Middle frontal gyrus (tissue), 1 donor: Measurements from ENCODE around the gene PLEKHA5.
A peak's percentile ranks its signal among the peaks of the same experiment; 100 is the strongest.
"Not testable (repeated sequence)": the region's sequence is repeated elsewhere in the genome, so short reads cannot be mapped to it uniquely, and the experiment has no call there.

ENCODE experiments used
- DNase-seq: peaks from one replicate; pipeline ENCODE4 v3.0.0-alpha.2; 2015; ENCODE audit warnings: low spot score; ENCODE audit errors: extremely low spot score

PLEKHA5 gene

GRCh38 chr12:19312637-19313036 is 183.1 kb downstream of the PLEKHA5 start:
- no peak for DNase-seq

DNA sequence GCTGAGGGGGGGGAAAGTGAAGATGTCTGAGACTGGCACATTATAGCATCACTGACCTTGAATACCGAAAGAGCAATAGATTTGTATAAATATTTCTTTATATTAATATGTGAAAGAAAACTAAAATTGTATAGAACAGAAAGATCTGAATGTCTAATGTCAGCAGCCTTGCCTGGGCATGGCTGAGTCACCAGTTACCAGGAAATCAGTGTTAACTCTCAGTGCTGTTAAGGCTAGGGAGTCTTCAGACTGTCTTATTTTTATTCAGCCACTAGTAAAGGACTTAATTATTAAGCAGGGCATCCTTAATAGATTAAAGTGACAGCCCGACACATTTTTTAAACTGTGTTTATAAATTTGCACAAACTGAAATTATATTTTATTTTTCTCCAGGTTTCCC is 186.9 kb downstream of the PLEKHA5 start:
- DNase-seq = no peak

DNA sequence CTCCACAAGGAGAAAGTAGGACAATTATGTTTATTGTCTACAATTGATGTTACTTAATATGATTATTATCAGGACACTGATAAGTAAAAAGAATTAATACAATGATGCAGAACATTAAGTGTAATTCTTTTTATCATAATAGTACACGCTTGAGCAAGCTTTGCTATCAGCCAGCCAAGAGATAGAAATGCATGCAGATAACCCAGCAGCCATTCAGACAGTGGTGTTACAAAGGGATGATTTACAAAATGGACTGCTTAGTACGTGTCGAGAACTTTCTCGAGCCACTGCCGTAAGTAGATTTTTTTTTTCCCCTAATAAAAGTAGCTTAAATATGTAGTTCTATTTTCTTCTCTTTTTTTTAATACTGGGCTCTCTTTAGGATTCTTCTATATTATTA is 192.8 kb downstream of the PLEKHA5 start:
- DNase-seq = no peak

- DNase-seq = no peak
Measured at GRCh38 chr12:19323805-19324204, 194.3 kb downstream of the PLEKHA5 start.

- DNase-seq = no peak
Measured at GRCh38 chr12:19326102-19326501, 196.6 kb downstream of the PLEKHA5 start.

DNA sequence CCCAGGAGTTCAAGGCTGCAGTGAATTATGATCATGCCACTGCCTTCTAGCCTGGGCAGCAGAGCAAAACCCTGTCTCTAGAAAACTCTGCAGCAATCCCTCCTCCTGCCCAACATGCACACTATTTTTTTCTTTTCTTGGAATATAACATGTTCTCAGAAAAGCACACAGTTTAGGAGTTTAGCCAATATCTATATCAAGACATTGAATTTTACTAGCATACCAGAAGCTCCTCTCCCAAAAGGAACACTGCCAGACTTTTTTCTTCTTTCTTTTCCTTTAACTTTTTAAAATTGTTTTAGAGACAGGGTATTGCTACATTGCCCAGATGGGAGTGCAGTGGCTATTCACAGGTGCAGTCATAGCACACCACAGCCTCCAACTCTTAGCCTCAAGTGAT is 202.7 kb downstream of the PLEKHA5 start:
- peak; percentile 25 for DNase-seq

- DNase-seq = no peak
Measured at GRCh38 chr12:19338405-19338804, 208.9 kb downstream of the PLEKHA5 start.

GRCh38 chr12:19350850-19351249 is 221.3 kb downstream of the PLEKHA5 start:
- DNase-seq = not testable (repeated sequence)

DNA sequence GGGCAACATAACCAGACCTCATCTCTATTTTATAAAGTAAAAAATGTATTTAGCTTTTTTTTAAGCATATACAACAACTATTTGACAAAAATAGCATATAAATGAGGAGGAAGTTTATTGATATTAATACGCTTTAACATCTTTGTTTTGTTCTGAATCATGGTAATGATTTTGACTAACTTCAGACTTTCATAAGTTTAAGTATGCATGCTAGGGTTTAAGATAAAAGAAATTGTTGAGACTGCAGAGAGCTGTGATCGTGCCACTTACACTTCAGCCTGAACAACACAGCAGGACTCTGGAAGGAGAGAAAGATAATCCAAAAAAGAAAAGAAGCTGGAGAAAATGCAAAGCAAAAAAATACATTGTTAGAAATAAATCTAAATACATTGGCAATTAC is 221.8 kb downstream of the PLEKHA5 start:
- DNase-seq = no peak

DNA sequence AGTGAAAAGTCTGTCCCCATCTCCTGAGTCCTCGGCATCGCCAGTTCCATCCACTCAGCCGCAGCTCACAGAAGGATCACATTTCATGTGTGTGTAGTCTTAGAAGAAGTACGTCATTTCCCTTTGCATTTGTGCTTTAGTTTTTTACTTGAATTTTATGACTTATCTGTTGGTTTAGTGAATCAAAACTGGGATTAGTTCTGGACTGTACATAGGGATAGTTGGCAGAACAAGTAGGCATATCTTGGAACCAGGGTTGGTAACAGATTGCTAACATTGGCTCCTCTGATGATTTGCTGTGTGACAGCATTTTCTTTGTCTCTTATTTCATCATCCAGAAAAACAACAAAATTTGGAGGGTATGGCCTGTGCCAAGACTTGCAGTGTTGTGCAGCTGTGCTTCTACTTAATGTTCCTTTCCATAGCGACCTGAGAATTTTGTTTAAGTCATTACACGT is 240.2 kb downstream of the PLEKHA5 start:
- DNase-seq = no peak

- DNase-seq = no peak
Measured at GRCh38 chr12:19373586-19373985, 244.1 kb downstream of the PLEKHA5 start.

DNA sequence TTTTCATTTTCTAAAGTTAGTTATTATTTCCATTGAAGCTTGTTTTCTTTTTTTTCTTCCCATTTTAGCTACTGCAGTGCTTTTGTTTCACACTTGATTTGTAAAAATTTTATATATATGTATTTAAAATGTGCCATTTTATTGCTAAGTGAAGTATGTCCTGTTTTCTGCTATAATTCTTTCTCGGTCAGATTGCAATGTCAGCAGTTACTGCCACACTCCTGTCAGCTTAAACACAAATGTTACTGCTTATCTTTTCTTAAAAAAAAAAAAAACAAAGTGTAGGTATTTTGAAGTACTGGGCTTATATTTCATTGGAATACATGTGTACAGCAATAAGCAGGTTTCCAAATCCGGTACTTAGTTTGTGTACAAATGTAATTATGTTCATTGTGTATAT is 246.4 kb downstream of the PLEKHA5 start:
- no peak for DNase-seq

GRCh38 chr12:19376691-19377090 is 247.2 kb downstream of the PLEKHA5 start:
- no peak for DNase-seq

GRCh38 chr12:19382111-19382526 is 252.6 kb downstream of the PLEKHA5 start:
- DNase-seq = no peak

DNA sequence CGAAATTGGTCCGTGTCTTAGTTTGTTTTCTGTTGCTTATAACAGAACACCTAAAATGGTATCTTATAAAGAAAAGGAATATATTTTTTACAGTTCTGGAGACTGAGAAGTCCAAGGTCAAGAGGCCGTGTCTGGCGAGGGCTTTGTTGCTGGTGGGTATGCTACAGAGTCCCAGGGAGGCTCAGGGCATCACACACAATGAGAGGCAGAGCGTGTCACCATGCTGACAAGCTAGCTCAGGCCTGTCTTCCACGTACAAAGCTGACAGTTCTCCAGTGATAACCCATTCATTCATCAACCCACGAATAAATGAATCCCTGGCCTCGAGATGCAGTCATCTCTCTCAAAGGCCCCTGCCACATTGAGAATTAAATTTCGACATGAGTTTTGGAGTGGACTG is 253.0 kb downstream of the PLEKHA5 start:
- no peak for DNase-seq

DNA sequence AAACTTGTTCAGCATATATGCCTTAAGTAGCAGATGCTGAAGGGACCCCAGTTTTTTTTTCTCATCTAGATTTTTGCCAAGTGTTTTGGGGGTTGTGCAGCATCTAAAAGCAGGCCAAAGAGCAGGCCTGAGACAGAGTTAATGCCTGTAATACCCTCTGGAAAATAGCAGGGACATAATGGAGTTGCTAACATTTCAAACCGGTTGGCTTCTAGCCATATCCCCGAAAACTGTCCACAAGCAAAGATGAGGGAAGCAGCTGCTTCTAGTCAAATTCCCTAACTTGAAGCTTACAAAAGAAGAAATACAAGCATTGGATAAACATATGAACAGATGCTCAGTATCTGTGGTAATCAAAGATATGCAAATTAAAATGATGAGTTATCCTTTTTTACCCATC is 257.6 kb downstream of the PLEKHA5 start:
- DNase-seq = no peak

DNA sequence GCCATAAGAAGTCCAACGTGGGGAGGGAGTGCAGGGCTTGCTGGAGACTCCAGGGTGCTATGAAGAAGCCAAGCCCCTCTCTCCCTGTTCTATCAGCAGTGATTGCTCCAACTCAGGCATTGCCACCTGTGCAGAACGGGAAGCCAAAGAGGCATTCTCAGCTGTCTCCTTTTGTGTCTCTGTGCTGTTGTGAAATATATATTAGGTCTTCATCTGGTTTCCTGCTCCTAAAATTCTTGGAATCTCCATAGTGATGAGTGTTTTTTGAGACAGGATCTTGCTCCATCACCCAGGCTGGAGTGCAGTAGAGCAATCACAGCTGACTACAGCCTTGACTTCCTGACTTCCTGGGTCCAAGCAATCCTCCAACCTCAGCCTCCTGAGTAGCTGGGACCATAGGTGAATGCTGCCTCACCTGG is 258.6 kb downstream of the PLEKHA5 start:
- no peak for DNase-seq

- no peak for DNase-seq
Measured at GRCh38 chr12:19390051-19390598, 260.6 kb downstream of the PLEKHA5 start.

DNA sequence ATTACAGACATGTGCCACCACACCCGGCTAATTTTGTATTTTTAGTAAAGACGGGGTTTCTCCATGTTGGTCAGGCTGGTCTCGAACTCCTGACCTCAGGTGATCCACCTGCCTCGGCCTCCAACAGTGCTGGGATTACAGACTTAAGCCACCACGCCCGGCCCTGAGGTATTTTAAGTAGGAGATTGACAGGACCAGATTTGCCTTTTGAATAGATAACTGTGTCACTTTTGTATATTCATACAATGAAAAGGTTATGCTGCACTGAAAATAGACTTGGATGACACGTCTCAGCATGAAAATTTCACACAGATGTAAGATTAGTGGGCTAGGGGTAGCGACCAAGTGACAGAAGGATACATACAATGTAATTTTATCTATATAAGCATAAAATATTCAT is 263.1 kb downstream of the PLEKHA5 start:
- not testable (repeated sequence) for DNase-seq

GRCh38 chr12:19394385-19394784 is 264.9 kb downstream of the PLEKHA5 start:
- DNase-seq = no peak

DNA sequence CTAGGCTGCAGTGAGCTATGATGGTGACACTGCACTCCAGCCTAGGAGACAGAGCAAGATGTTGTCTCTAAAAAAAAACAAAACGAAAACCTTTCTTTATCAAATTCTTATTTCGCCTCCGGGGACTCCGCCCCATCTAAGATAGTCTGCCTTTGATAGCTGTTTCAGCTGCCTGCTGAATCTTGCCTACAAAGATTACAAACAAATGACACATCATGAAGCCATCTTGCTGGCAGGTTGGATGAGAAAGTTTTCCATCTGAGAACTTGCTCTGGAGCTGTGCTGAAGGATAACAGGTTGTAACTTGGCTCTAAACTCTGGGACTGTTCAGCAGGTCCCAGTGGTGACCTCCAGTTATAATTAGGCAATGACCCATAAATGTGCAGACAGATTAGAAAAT is 268.0 kb downstream of the PLEKHA5 start:
- DNase-seq = no peak

- no peak for DNase-seq
Measured at GRCh38 chr12:19398376-19399363, 269.1 kb downstream of the PLEKHA5 start.
